Smooth muscle cell (in vitro differentiated cells): ENCODE data around the gene ITGAV. TPM values are rescaled to one million over a fixed set of nuclear protein-coding genes. Genes with fewer than 3 reads are reported as not detected.

Experiments used
- DNase-seq: peaks from one replicate; lab custom pipeline; 2025; ENCODE audit not compliant: unreplicated experiment; lab: John Stamatoyannopoulos, UW
- H2AFZ ChIP-seq: fragments of 200-600 bp; sonication (generic); 2 replicates; pipeline ENCODE4 v1.6.0; 2016; ENCODE audit warnings: antibody characterized with exemption, low read depth, mild to moderate bottlenecking
- H3F3A ChIP-seq: fragments of 200-600 bp; sonication (generic); 2 replicates; pipeline ENCODE4 v1.6.0; 2017; ENCODE audit warnings: antibody characterized with exemption, low read depth
- H3K27ac ChIP-seq: fragments of 200-600 bp; sonication (generic); 2 replicates; pipeline ENCODE4 v1.5.1; 2016; ENCODE audit warnings: low read depth, mild to moderate bottlenecking
- H3K27me3 ChIP-seq: fragments of 200-600 bp; sonication (generic); 2 replicates; pipeline ENCODE4 v1.6.1; 2016; ENCODE audit warnings: low read depth, mild to moderate bottlenecking
- H3K36me3 ChIP-seq: fragments of 200-600 bp; sonication (generic); 2 replicates; pipeline ENCODE4 v1.5.1; 2016; ENCODE audit warnings: low read depth
- H3K4me1 ChIP-seq: fragments of 200-600 bp; sonication (generic); 2 replicates; pipeline ENCODE4 v1.5.1; 2016; ENCODE audit warnings: low read depth
- H3K4me2 ChIP-seq: fragments of 200-600 bp; sonication (generic); 2 replicates; pipeline ENCODE4 v1.6.0; 2016; ENCODE audit warnings: mild to moderate bottlenecking
- H3K4me3 ChIP-seq: fragments of 200-600 bp; sonication (generic); 2 replicates; pipeline ENCODE4 v1.5.1; 2016; ENCODE audit warnings: mild to moderate bottlenecking
- H3K79me2 ChIP-seq: fragments of 200-600 bp; sonication (generic); 2 replicates; pipeline ENCODE4 v1.6.0; 2016; ENCODE audit warnings: low read depth, mild to moderate bottlenecking
- H3K9ac ChIP-seq: fragments of 200-600 bp; sonication (generic); 2 replicates; pipeline ENCODE4 v1.6.0; 2016; ENCODE audit warnings: low read depth
- H3K9me3 ChIP-seq: fragments of 200-600 bp; sonication (generic); replicated peaks from 2 replicates; pipeline ENCODE4 v1.5.1; 2016; ENCODE audit warnings: low read depth
- H4K20me1 ChIP-seq: fragments of 200-600 bp; sonication (generic); 2 replicates; pipeline ENCODE4 v1.6.0; 2016; ENCODE audit warnings: low read depth
- CTCF ChIP-seq: fragments of 200-600 bp; sonication (generic); IDR thresholded peaks from 2 replicates; pipeline ENCODE4 v1.5.1; 2017; ENCODE audit warnings: borderline replicate concordance, mild to moderate bottlenecking, antibody characterized with exemption; ENCODE audit not compliant: insufficient read depth, poor library complexity, severe bottlenecking
- WGBS: methylation state at CpG from one replicate; pipeline ENCODE4 v1.1.7; 2016; ENCODE audit warnings: low lambda C conversion rate; 5-methylcytosine and 5-hydroxymethylcytosine counted together
- polyA plus RNA-seq: library from polyadenylated mRNA; unstranded; fragments of >200 nt; fragmentation: Nextera tagmentation; extraction: Ambion mirVana; gene quantifications from 2 replicates; pipeline ENCODE4 v1.2.1, GENCODE V29; 2016
- total RNA-seq: library from RNA; depleted of rRNA; stranded (reverse); fragments of >200 nt; gene quantifications from 2 replicates; pipeline ENCODE4 v1.2.3, GENCODE V29; 2014

ITGAV gene
- total and polyA plus RNA-seq, 2 experiments from 2014 or later = 70.8 to 360 TPM

- Histone ChIP-seq H3K4me1 (peaks cover 42% of the 10 kb centered on the region), H2AFZ (no peak overlapping the region), H3K9me3 (no peaks in the 10 kb centered on the region), H3K36me3 (no peaks in the 10 kb centered on the region), H3F3A (peaks cover 20% of the 10 kb centered on the region), H3K27me3 (no peaks in the 10 kb centered on the region), H4K20me1 (no peaks in the 10 kb centered on the region), H3K4me2 (peak overlapping the region; percentile 74), H3K4me3 (peak overlapping the region; percentile 5), H3K9ac (peak overlapping the region; percentile 93), H3K79me2 (no peaks in the 10 kb centered on the region), H3K27ac (peak overlapping the region; percentile 99)
- 20% methylated on average over 3 of the region's 3 CpGs for WGBS
- no peak for TF ChIP-seq CTCF
- DNase-seq = no peak
Measured at GRCh38 chr2:186543561-186544131, 46.2 kb upstream of the ITGAV start.

GRCh38 chr2:186544255-186544675 is 45.6 kb upstream of the ITGAV start:
- H3K9me3 ChIP-seq = no peaks in the 10 kb centered on the region
- no peaks in the 10 kb centered on the region for H3K36me3 ChIP-seq
- peak overlapping the region; percentile 74 for H3K4me2 ChIP-seq
- H3K27ac ChIP-seq = peak overlapping the region; percentile 99
- peaks cover 42% of the 10 kb centered on the region for H3K4me1 ChIP-seq
- H4K20me1 ChIP-seq = no peaks in the 10 kb centered on the region
- 4% methylated on average over 1 of the region's 1 CpG for WGBS
- H2AFZ ChIP-seq = no peak overlapping the region
- no peak for TF ChIP-seq CTCF
- no peak for DNase-seq
- H3F3A ChIP-seq = peaks cover 20% of the 10 kb centered on the region
- H3K27me3 ChIP-seq = no peaks in the 10 kb centered on the region
- H3K9ac ChIP-seq = peak overlapping the region; percentile 93
- no peaks in the 10 kb centered on the region for H3K79me2 ChIP-seq
- peak overlapping the region; percentile 5 for H3K4me3 ChIP-seq

GRCh38 chr2:186546846-186547245 is 43.0 kb upstream of the ITGAV start:
- no peak for DNase-seq
- H3K4me1 ChIP-seq = peaks cover 34% of the 10 kb centered on the region
- H3K9me3 ChIP-seq = no peaks in the 10 kb centered on the region
- H2AFZ ChIP-seq = no peak overlapping the region
- peak overlapping the region; percentile 99 for H3K27ac ChIP-seq
- no peaks in the 10 kb centered on the region for H3K27me3 ChIP-seq
- no peak overlapping the region for H3K9ac ChIP-seq
- no peak overlapping the region for H3K4me3 ChIP-seq
- peak overlapping the region; percentile 74 for H3K4me2 ChIP-seq
- no peaks in the 10 kb centered on the region for H3K79me2 ChIP-seq
- 0% methylated on average over 1 of the region's 1 CpG for WGBS
- H4K20me1 ChIP-seq = no peaks in the 10 kb centered on the region
- H3K36me3 ChIP-seq = no peaks in the 10 kb centered on the region
- H3F3A ChIP-seq = peaks cover 20% of the 10 kb centered on the region
- TF ChIP-seq CTCF = no peak
